HG03558 (cell line): ENCODE results near the gene SEC24B.
"Not testable (repeated sequence)": the region's sequence is repeated elsewhere in the genome, so short reads cannot be mapped to it uniquely, and the experiment has no call there.

Source experiments
- ATAC-seq: cut with Tn5 transposase; IDR thresholded peaks from one replicate; pipeline ENCODE4 v1.9.1; 2021; ENCODE audit warnings: moderate number of reproducible peaks; ENCODE audit not compliant: unreplicated experiment; ENCODE audit errors: extremely low read depth

Gene SEC24B

GRCh38 chr4:109572154-109572553 lies 138.5 kb downstream of the SEC24B start:
- no peak for ATAC-seq

- no peak for ATAC-seq
These were observed 140.8 kb downstream of the SEC24B start for GRCh38 chr4:109574443-109574850.

- ATAC-seq, result no peak
These were observed 141.6 kb downstream of the SEC24B start for GRCh38 chr4:109574931-109575804.

- ATAC-seq, result no peak
These were observed 142.8 kb downstream of the SEC24B start for GRCh38 chr4:109576462-109576861.

- ATAC-seq, result no peak
These were observed 145.2 kb downstream of the SEC24B start for GRCh38 chr4:109578846-109579245.

GRCh38 chr4:109579997-109580396 lies 146.4 kb downstream of the SEC24B start:
- not testable (repeated sequence) for ATAC-seq

GRCh38 chr4:109588176-109588575 lies 154.6 kb downstream of the SEC24B start:
- peak; percentile 96 for ATAC-seq

GRCh38 chr4:109589119-109589518 lies 155.5 kb downstream of the SEC24B start:
- no peak for ATAC-seq

GRCh38 chr4:109589605-109590004 lies 156.0 kb downstream of the SEC24B start:
- no peak for ATAC-seq
